ENCODE measurements around the gene GHRHR. TPM values are rescaled to one million over a fixed set of nuclear protein-coding genes. Genes with fewer than 3 reads are reported as not detected.

Gene GHRHR
- total and polyA plus RNA-seq, 7 donors: 0.03 to 0.16 TPM; not detected in 5

DNA sequence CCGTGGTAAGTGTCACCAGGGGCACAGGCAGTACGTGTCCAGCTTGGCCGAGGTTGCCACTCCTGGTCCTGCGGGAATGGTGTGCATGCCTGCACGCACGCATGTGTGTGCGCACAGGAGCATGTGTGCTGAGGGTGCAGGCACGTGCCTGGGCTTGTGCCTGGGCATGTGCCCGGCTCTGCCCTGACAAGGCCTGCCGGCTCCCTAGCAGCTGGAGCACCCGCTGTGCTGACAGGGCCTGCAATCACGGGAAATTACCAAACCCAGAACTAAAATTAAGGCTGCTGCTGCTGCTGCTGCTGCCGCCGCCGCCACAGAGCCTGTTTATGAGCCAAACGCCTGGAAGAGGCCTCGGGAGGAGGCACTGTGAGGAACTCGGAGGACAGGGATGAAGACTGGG is 28.7 kb downstream of the GHRHR start:
- no peaks in the 10 kb centered on the region for H3K9me3 ChIP-seq
- H3K36me3 ChIP-seq (ENCODE audit: insufficient read depth in 1 of 2, low read depth in 1 of 2): no peaks in the 10 kb centered on the region
- H3K27me3 ChIP-seq (ENCODE audit: insufficient read depth in 3 of 3, low read length in 2 of 3): peaks cover 0 to 2% (median 0%) of the 10 kb centered on the region in 3 donors
- WGBS, 3 donors: 34 to 54% (median 41%) methylated on average over 18 of the region's 18 CpGs
- TF ChIP-seq, protein P1, sequence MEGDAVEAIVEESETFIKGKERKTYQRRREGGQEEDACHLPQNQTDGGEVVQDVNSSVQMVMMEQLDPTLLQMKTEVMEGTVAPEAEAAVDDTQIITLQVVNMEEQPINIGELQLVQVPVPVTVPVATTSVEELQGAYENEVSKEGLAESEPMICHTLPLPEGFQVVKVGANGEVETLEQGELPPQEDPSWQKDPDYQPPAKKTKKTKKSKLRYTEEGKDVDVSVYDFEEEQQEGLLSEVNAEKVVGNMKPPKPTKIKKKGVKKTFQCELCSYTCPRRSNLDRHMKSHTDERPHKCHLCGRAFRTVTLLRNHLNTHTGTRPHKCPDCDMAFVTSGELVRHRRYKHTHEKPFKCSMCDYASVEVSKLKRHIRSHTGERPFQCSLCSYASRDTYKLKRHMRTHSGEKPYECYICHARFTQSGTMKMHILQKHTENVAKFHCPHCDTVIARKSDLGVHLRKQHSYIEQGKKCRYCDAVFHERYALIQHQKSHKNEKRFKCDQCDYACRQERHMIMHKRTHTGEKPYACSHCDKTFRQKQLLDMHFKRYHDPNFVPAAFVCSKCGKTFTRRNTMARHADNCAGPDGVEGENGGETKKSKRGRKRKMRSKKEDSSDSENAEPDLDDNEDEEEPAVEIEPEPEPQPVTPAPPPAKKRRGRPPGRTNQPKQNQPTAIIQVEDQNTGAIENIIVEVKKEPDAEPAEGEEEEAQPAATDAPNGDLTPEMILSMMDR (IDR thresholded peaks at IDR 0.05): no peak
- no peak for DNase-seq
- no peak overlapping the region for H3K27ac ChIP-seq
- no peaks in the 10 kb centered on the region for H3K4me1 ChIP-seq
- peak in 1 of 4 donors; percentile 38 for ATAC-seq
- intact Hi-C loops (cut with DNase I): no loop called here
- no peak overlapping the region for H3K4me3 ChIP-seq

DNA sequence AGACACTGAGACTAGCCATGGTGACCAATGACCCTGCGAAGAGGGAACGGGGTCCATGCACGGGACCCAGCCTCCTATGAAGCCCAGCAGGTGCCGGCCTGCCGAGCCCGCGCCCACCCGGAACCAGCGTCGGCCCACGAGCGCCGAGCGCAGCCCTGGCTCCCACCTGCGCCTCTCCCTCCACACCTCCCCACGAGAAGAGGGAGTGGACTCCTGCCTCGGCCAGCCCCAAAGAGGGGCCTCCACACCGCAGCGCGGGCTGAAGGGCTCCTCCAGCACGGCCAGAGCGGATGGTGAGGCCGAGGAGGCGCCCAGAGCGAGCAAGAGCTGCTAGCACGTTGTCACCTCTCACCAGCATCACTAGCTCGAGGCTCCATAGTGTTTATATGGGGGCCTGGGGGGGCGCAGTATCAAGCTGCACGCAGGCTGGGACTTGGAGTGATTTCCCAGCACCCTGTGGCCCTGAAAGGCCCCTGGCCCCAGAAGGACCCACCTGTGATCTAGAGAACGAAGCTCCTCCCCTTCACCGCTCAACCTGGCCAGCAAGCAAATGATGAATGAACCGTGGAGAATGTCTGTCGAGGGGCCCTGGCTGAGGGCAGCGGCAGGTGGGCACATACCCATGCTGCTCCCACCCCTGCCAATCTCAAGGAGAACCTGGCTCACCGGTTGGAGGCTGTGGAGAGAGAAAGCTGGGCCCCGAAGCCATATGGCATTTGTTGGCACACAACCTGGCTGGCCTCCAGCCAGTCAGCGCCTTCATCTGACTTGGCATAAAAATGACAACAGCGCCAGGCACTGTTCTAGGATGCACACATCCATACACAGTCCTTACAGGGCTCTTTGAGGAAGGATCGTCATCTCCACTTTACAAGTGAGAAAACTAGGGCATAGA is 30.7 kb downstream of the GHRHR start:
- no peaks in the 10 kb centered on the region for H3K36me3 ChIP-seq (ENCODE audit: insufficient read depth in 1 of 2, low read depth in 1 of 2)
- no peaks in the 10 kb centered on the region for H3K4me1 ChIP-seq
- no peak overlapping the region for H3K27ac ChIP-seq
- intact Hi-C loops (cut with DNase I): no loop called here
- H3K4me3 ChIP-seq: no peak overlapping the region
- peaks cover 0 to 2% (median 0%) of the 10 kb centered on the region in 3 donors for H3K27me3 ChIP-seq (ENCODE audit: insufficient read depth in 3 of 3, low read length in 2 of 3)
- WGBS, 3 donors: 85 to 91% (median 86%) methylated on average over 39 of the region's 39 CpGs
- H3K9me3 ChIP-seq: no peaks in the 10 kb centered on the region
- TF ChIP-seq, protein P1 (IDR thresholded peaks at IDR 0.05): no peak
- no peak for ATAC-seq
- no peak for DNase-seq

DNA sequence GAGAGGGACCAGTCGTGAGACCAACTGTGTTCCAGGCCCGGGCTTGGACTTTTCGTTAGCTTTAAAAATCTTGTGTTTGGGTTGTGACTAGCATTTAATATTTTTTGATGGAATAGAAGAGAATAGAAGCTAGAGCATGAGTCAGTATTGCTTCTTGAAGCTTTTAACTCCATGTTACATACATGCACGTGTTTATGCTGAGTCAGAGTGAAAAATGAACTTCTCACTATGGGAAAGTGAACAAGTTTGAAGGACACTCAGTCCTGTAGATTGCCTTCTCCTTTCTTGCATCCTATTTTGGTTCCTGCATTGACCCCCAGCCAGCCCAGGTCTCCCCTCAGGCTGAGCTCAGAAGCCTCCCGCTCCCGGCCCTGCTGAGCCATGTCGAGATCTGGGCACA is 31.8 kb downstream of the GHRHR start:
- TF ChIP-seq, protein P1 (IDR thresholded peaks at IDR 0.05): no peak
- H3K27ac ChIP-seq: no peak overlapping the region
- peaks cover 0 to 2% (median 0%) of the 10 kb centered on the region in 3 donors for H3K27me3 ChIP-seq (ENCODE audit: insufficient read depth in 3 of 3, low read length in 2 of 3)
- ATAC-seq: no peak
- H3K9me3 ChIP-seq: no peaks in the 10 kb centered on the region
- 91 to 97% (median 92%) methylated on average over 7 of the region's 7 CpGs for WGBS, 3 donors
- no peaks in the 10 kb centered on the region for H3K4me1 ChIP-seq
- H3K36me3 ChIP-seq (ENCODE audit: insufficient read depth in 1 of 2, low read depth in 1 of 2): no peaks in the 10 kb centered on the region
- DNase-seq: no peak
- intact Hi-C loops (cut with DNase I): no loop called here
- no peak overlapping the region for H3K4me3 ChIP-seq

GRCh38 chr7:30996256-30996655 is 32.5 kb downstream of the GHRHR start:
- ATAC-seq (peak in 2 of 4 donors; percentile 9 to 70), DNase-seq (peak; percentile 50 to 77)
- no peaks in the 10 kb centered on the region for H3K36me3 ChIP-seq (ENCODE audit: insufficient read depth in 1 of 2, low read depth in 1 of 2)
- intact Hi-C loops (cut with DNase I): no loop called here
- H3K27ac ChIP-seq: no peak overlapping the region
- peaks cover 0 to 2% (median 0%) of the 10 kb centered on the region in 3 donors for H3K27me3 ChIP-seq (ENCODE audit: insufficient read depth in 3 of 3, low read length in 2 of 3)
- H3K4me1 ChIP-seq: no peaks in the 10 kb centered on the region
- 73 to 78% (median 74%) methylated on average over 6 of the region's 6 CpGs for WGBS, 3 donors
- no peak overlapping the region for H3K4me3 ChIP-seq
- H3K9me3 ChIP-seq: no peaks in the 10 kb centered on the region
- TF ChIP-seq, protein P1 (IDR thresholded peaks at IDR 0.05): no peak
